Sigmoid colon (tissue), 7 donors: Measurements from ENCODE around the gene GPANK1. TPM values are rescaled to one million over a fixed set of nuclear protein-coding genes. Genes with fewer than 3 reads are reported as not detected.

Experiments
- DNase-seq: peaks from one replicate; pipeline ENCODE4 v3.0.0-alpha.2; 2019
- H3K27ac ChIP-seq, 4 donors: fragments of 200-600 bp; sonication (generic); one replicate each; pipeline ENCODE4 v1.5.1; 2016 to 2019; ENCODE audit warnings: mild to moderate bottlenecking in 1 of 4
- H3K27me3 ChIP-seq, 3 donors: fragments of 200-600 bp; sonication (generic); one replicate each; pipeline ENCODE4 v1.5.1; 2019; ENCODE audit warnings: mild to moderate bottlenecking in 1 of 3
- H3K36me3 ChIP-seq, 4 donors: fragments of 200-600 bp; sonication (generic); one replicate each; pipeline ENCODE4 v1.5.1; 2016 to 2019
- H3K4me1 ChIP-seq, 4 donors: fragments of 200-600 bp; sonication (generic); one replicate each; pipeline ENCODE4 v1.5.1; 2017 to 2019
- H3K4me3 ChIP-seq, 4 donors: fragments of 200-600 bp; sonication (generic); one replicate each; pipeline ENCODE4 v1.5.1; 2017 to 2019; ENCODE audit warnings: mild to moderate bottlenecking in 2 of 4, moderate library complexity in 1 of 4
- H3K9me3 ChIP-seq, 4 donors: fragments of 200-600 bp in 3 of 4; sonication (generic) in 3 of 4; one replicate each; pipeline versions ENCODE4 v1.5.1 to v1.6.1; 2013 to 2019
- EP300 ChIP-seq, 4 donors: sonication (generic); formaldehyde crosslinking; IDR thresholded peaks; one replicate each; pipeline ENCODE4 v1.6.1; 2017; ENCODE audit warnings: antibody characterized with exemption in 4 of 4
- POLR2A ChIP-seq, 2 donors: fragments of 450-650 bp; IDR thresholded peaks; one replicate each; pipeline ENCODE4 v1.6.1; 2016; ENCODE audit warnings: antibody characterized with exemption in 2 of 2, mild to moderate bottlenecking in 2 of 2, moderate library complexity in 2 of 2
- POLR2AphosphoS5 ChIP-seq, 4 donors: sonication (generic); formaldehyde crosslinking; IDR thresholded peaks; one replicate each; pipeline ENCODE4 v1.6.1; 2017; ENCODE audit warnings: antibody characterized with exemption in 4 of 4
- WGBS, 2 donors: extraction: QIAGEN DNeasy Blood & Tissue Kit; methylation state at CpG; one replicate each; pipeline ENCODE4 v1.1.7; 2013; 5-methylcytosine and 5-hydroxymethylcytosine counted together
- intact Hi-C: fragments of 100-400 bp; cut with DNase I; formaldehyde crosslinking; loops from one replicate; pipeline ENCODE4 v1.15.1; 2023
- polyA plus RNA-seq, 3 donors: library from polyadenylated mRNA; stranded (reverse); fragments of 200-250 nt; gene quantifications; one replicate each; pipeline ENCODE4 v1.2.3, GENCODE V29; 2013
- total RNA-seq, 4 donors: library from RNA; depleted of rRNA; stranded (reverse); fragments of >200 nt; gene quantifications; one replicate each; pipeline ENCODE4 v1.1.0, GENCODE V29; 2016
- TF ChIP-seq, protein P1 (sequence below), 4 experiments: fragments of 450-650 bp in 3 of 4; fragments of 200-600 bp in 1 of 4; IDR thresholded peaks; one replicate each; pipeline ENCODE4 v1.5.1; 2016 to 2019; ENCODE audit warnings: antibody characterized with exemption in 4 of 4, mild to moderate bottlenecking in 3 of 4, moderate library complexity in 2 of 4
- donor health status: healthy with polysubstance abuse.
- donor health status: Bipolar disorder and iron deficiency.
- donor health status: healthy.

The GPANK1 gene
- total and polyA plus RNA-seq, 7 donors = 15.3 to 29.6 (median 22.8) TPM

DNA sequence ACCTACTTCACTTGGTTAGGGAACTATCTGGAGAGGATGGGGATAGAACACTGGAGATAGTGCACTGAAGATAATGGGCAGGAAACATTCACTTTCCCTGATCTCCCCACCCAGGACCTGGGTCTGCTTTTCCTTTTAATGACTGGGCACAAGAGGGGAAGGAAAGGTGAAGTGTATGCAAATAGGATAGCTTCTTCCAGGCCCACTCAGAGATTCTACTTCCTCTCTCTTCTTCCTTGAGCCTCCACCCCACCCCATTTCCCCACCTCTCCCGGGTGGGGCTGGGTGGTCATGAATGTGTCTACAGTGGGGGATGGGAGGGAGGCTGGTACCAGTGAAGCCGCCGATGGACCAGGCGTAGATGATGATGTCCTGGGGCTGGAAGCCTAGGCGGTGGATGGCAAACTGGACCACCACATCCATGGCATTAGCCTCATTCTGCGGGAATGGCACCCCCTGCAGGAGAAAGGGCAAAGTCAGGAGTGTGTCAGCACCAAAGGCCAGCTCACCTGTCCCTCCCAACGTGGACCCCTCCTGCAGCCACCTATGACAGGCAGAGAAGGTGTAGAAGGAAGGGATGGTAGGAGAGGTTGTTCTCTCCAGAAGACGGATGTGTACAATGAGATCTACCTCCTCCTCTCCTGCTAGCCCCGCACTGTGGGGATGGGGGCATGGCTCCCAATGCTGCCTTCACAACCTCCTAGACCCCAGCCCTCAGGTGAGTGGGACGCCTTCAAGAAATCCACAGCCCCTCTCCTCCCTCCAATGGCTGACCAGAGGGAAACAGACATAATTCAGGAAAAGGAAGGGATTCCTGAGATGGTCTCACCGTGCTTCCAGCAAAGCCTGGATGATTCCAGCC is 24.7 kb upstream of the GPANK1 start:
- no peak overlapping the region for H3K4me3 ChIP-seq
- no peak overlapping the region for H3K27ac ChIP-seq
- H3K36me3 ChIP-seq = peaks cover 59 to 91% (median 74%) of the 10 kb centered on the region in 4 donors
- no peaks in the 10 kb centered on the region for H3K27me3 ChIP-seq
- DNase-seq = no peak
- TF ChIP-seq EP300 (IDR thresholded peaks at IDR 0.05) (no peak), POLR2A (IDR thresholded peaks at IDR 0.05) (no peak), POLR2AphosphoS5 (IDR thresholded peaks at IDR 0.05) (no peak)
- TF ChIP-seq, protein P1, sequence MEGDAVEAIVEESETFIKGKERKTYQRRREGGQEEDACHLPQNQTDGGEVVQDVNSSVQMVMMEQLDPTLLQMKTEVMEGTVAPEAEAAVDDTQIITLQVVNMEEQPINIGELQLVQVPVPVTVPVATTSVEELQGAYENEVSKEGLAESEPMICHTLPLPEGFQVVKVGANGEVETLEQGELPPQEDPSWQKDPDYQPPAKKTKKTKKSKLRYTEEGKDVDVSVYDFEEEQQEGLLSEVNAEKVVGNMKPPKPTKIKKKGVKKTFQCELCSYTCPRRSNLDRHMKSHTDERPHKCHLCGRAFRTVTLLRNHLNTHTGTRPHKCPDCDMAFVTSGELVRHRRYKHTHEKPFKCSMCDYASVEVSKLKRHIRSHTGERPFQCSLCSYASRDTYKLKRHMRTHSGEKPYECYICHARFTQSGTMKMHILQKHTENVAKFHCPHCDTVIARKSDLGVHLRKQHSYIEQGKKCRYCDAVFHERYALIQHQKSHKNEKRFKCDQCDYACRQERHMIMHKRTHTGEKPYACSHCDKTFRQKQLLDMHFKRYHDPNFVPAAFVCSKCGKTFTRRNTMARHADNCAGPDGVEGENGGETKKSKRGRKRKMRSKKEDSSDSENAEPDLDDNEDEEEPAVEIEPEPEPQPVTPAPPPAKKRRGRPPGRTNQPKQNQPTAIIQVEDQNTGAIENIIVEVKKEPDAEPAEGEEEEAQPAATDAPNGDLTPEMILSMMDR (IDR thresholded peaks at IDR 0.05) = no peak
- no peaks in the 10 kb centered on the region for H3K4me1 ChIP-seq
- intact Hi-C loops = no loop called here
- 76 to 86% methylated on average over 11 of the region's 11 CpGs for WGBS, 2 donors
- H3K9me3 ChIP-seq = no peaks in the 10 kb centered on the region

DNA sequence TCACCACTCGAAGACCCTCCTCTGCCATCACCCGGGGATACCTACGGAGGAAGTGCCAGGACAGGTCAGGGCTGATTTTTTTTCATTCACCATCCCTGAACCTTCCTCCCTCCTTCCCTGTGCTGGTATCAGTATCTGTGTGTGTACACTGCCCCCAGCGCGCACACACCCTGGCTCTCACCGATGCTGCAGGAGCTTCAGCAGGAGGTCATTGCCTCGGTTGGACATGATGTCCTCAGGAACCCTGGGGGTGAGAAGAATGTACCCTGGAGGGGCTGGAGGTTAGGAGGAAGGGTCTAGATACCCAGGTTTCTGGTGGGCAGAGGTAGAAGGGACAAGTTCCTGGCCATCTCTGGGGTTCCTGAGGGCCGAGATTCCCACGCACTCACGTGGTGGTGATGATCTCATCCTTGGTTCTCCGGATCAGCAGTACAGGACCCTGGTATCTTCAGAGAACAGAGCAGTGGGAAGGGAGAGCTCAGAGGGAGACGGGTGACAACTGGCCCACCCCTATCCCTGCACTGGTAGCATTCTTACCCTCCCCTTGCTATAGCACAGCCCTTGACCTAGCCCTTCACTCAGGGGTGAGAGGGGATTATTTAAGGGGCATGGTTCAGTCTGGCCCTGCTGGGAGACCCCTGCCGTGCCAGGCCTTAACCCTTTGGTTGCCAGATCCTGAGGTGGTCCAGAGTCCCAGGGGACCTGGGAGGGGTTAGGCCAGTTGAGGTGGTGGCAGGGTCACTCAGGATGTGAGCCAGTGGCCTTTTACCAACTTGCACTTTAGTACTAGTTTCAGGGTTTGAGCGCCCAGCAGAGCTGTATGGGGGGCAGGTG is 23.3 kb upstream of the GPANK1 start:
- intact Hi-C loops = no loop called here
- peaks cover 0 to 3% (median 0%) of the 10 kb centered on the region in 4 donors for H3K4me1 ChIP-seq
- H3K27me3 ChIP-seq = no peaks in the 10 kb centered on the region
- DNase-seq = no peak
- peaks cover 53 to 77% (median 66%) of the 10 kb centered on the region in 4 donors for H3K36me3 ChIP-seq
- no peaks in the 10 kb centered on the region for H3K9me3 ChIP-seq
- WGBS, 2 donors = 88 to 91% methylated on average over 14 of the region's 14 CpGs
- TF ChIP-seq, protein P1 (IDR thresholded peaks at IDR 0.05) = no peak
- no peak for TF ChIP-seq POLR2A (IDR thresholded peaks at IDR 0.05)
- TF ChIP-seq EP300 (IDR thresholded peaks at IDR 0.05) = no peak
- no peak for TF ChIP-seq POLR2AphosphoS5 (IDR thresholded peaks at IDR 0.05)
- no peak overlapping the region for H3K27ac ChIP-seq
- H3K4me3 ChIP-seq = no peak overlapping the region

DNA sequence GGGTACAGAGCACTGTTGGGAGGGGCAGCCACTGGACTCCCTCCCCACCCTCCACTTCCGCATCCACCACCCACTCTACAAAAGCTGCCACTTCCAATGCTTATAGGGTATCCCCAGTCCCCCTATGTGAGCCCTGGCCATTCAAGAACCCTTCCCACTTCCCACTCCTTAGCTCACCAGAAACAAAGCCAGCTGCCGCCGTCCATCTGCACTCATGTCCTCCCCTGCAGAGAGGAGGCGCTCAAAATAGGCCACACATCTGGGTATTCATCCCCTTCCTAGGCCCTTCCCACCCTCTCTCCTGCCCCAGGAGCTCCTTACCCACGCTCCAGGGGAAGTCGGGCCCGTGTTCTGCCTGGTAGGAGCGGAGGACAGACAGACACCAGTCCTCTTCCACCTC is 22.5 kb upstream of the GPANK1 start:
- TF ChIP-seq EP300 (IDR thresholded peaks at IDR 0.05) = no peak
- TF ChIP-seq POLR2A (IDR thresholded peaks at IDR 0.05) = no peak
- TF ChIP-seq, protein P1 (IDR thresholded peaks at IDR 0.05) = no peak
- no peak for TF ChIP-seq POLR2AphosphoS5 (IDR thresholded peaks at IDR 0.05)
- intact Hi-C loops = no loop called here
- 87 to 93% methylated on average over 8 of the region's 8 CpGs for WGBS, 2 donors
- peaks cover 0 to 4% (median 0%) of the 10 kb centered on the region in 4 donors for H3K4me1 ChIP-seq
- no peak for DNase-seq
- H3K36me3 ChIP-seq = peaks cover 49 to 69% (median 60%) of the 10 kb centered on the region in 4 donors
- H3K27me3 ChIP-seq = no peaks in the 10 kb centered on the region
- no peaks in the 10 kb centered on the region for H3K9me3 ChIP-seq
- no peak overlapping the region for H3K27ac ChIP-seq
- H3K4me3 ChIP-seq = no peak overlapping the region

DNA sequence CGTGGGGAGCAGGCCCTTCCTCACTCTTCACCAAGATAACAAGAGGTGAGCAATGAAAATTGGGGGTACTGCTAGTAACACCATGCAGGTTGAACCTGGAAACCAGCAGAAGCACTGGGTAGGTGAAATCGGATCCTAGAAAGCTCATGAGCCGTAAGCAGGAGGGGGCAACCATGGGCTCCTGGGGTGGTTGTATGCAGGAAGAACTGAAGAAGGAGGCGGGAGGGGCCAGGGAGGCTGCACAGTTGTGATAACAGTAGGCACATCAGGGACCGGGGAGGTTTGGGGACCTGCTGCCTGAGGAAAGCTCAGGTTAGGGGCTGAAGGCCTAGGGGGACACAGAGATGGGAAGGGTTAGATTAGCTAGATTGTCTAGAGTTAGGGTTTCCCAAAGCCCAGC is 21.7 kb upstream of the GPANK1 start:
- TF ChIP-seq POLR2AphosphoS5 (IDR thresholded peaks at IDR 0.05) (no peak), POLR2A (IDR thresholded peaks at IDR 0.05) (no peak), EP300 (IDR thresholded peaks at IDR 0.05) (no peak)
- TF ChIP-seq, protein P1 (IDR thresholded peaks at IDR 0.05) = no peak
- H3K9me3 ChIP-seq = no peaks in the 10 kb centered on the region
- no peak overlapping the region for H3K27ac ChIP-seq
- 86 to 92% methylated on average over 5 of the region's 5 CpGs for WGBS, 2 donors
- H3K4me3 ChIP-seq = no peak overlapping the region
- DNase-seq = no peak
- no peaks in the 10 kb centered on the region for H3K27me3 ChIP-seq
- H3K36me3 ChIP-seq = peaks cover 43 to 61% (median 54%) of the 10 kb centered on the region in 4 donors
- peaks cover 0 to 8% (median 2%) of the 10 kb centered on the region in 4 donors for H3K4me1 ChIP-seq
- intact Hi-C loops = no loop called here
